Adrenal gland (tissue), 12 donors: ENCODE results near the gene DMC1. TPM values are rescaled to one million over a fixed set of nuclear protein-coding genes. Genes with fewer than 3 reads are reported as not detected.

Source experiments
- DNase-seq, 7 donors: peaks; one replicate each; pipeline ENCODE4 v3.0.0-alpha.2; 2019 to 2020
- H3K27ac ChIP-seq, 5 donors: fragments of 200-600 bp; sonication (generic) in 4 of 5; 1 replicate in 3 of 5; 2 replicates in 2 of 5; pipeline versions ENCODE4 v1.5.1 to v1.8.0; 2016 to 2020; ENCODE audit warnings: mild to moderate bottlenecking in 1 of 5
- H3K27me3 ChIP-seq: fragments of 200-600 bp; 2 replicates; pipeline ENCODE4 v1.8.0; 2021
- H3K36me3 ChIP-seq, 2 donors: fragments of 200-600 bp; replicated peaks in 1 of 2; 1 replicate in 1 of 2; 2 replicates in 1 of 2; pipeline versions ENCODE4 v1.5.1 to v1.8.0; 2018 to 2022
- H3K4me1 ChIP-seq, 2 donors: fragments of 200-600 bp; replicated peaks in 1 of 2; 1 replicate in 1 of 2; 2 replicates in 1 of 2; pipeline versions ENCODE4 v1.5.1 to v1.8.0; 2018 to 2021
- H3K4me3 ChIP-seq, 4 donors: fragments of 200-600 bp; sonication (generic) in 3 of 4; one replicate each; pipeline ENCODE4 v1.5.1; 2016 to 2018
- H3K9me3 ChIP-seq, 3 donors: fragments of 200-600 bp; sonication (generic) in 1 of 3; replicated peaks in 1 of 3; 1 replicate in 2 of 3; 2 replicates in 1 of 3; pipeline versions ENCODE4 v1.5.1 to v1.8.0; 2016 to 2021
- CTCF ChIP-seq, 6 experiments: fragments of 450-650 bp in 4 of 6; fragments of 200-600 bp in 2 of 6; sonication (generic) in 1 of 6; IDR thresholded peaks; 1 replicate in 5 of 6; 2 replicates in 1 of 6; pipeline versions ENCODE4 v1.5.1 to v1.8.0; 2016 to 2021; ENCODE audit warnings: antibody characterized with exemption in 6 of 6, mild to moderate bottlenecking in 2 of 6, moderate library complexity in 1 of 6
- POLR2A ChIP-seq, 2 donors: fragments of 450-650 bp; IDR thresholded peaks; one replicate each; pipeline ENCODE4 v1.6.1; 2017; ENCODE audit warnings: antibody characterized with exemption in 2 of 2, mild to moderate bottlenecking in 2 of 2, moderate library complexity in 1 of 2
- WGBS, 4 donors: extraction: QIAGEN DNeasy Blood & Tissue Kit in 2 of 4; methylation state at CpG; one replicate each; pipeline versions ENCODE4 v1.1.5 to v1.1.7; 2013 to 2017; 5-methylcytosine and 5-hydroxymethylcytosine counted together
- intact Hi-C, 2 donors: fragments of 100-400 bp; cut with DNase I; formaldehyde crosslinking; loops; one replicate each; pipeline versions ENCODE4 v1.14.1 to v1.15.0; 2022 to 2023
- polyA plus RNA-seq, 3 donors: library from polyadenylated mRNA; stranded (reverse); fragments of 200-250 nt in 2 of 3; fragments of 350-450 nt in 1 of 3; fragmentation: Illumina TruSeq in 1 of 3; extraction: RNeasy Lipid Tissue Mini Kit (QIAGEN cat#74804) in 1 of 3; gene quantifications; one replicate each; pipeline ENCODE4 v1.2.3, GENCODE V29; 2013 to 2014
- total RNA-seq, 9 donors: library from RNA; depleted of rRNA in 4 of 9; stranded (reverse); fragments of >200 nt in 4 of 9; fragments of 120-200 nt in 1 of 9; fragmentation: NEBNext Ultra II Directional in 1 of 9; extraction: Animal tissue kit (Norgen Biotek cat#: 25700) in 1 of 9; gene quantifications; one replicate each; pipeline versions ENCODE4 v1.1.0 to v1.2.4, GENCODE V29; 2013 to 2023
- donor health status: healthy with polysubstance abuse.
- donor health status: Bipolar disorder and iron deficiency.
- donor health status: DM: yes; HTN: yes; CAD: no.
- donor health status: DM: no; HTN: no; CAD: no.
- donor health status: DM: no; HTN: no; CAD: no.
- donor health status: DM: yes; HTN: yes; CAD: no.

Gene DMC1
- total and polyA plus RNA-seq, 12 donors, result 0.08 to 28.9 (median 0.51) TPM; not detected in 2

DNA sequence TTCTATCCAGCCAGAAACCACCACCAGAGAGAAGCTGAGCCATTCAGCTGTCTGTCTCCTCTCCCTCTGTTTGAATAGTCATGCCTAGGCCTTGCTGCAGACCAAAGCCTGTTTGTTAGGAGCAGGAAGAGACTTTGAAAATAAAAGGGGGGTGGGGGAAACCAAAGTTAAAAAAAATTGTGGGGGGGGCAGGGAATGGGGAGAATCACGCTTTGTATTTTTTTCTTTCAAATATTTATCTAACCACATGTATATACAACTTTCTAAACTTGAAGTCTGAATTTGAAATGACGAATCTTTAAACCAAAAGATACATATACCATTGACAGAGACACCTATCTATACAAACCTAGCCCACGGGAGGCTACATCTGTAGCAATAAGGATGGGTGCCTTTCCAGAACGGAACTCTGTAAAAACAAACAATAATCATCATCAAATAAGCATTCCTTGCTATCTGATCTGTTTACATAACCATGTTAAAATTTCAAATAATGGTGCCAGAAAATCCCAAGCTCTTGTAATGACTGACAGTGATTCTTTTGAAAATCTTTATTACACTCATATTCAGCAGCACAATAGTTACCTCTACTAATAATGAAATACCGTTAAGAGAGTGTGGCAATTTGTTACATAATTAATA, 78.2 kb downstream of the DMC1 start:
- H3K27ac ChIP-seq, result peak overlapping the region in 2 of 5 donors; percentile 19 to 41
- H3K4me3 ChIP-seq, result no peak overlapping the region
- TF ChIP-seq CTCF (IDR thresholded peaks at IDR 0.05) (no peak), POLR2A (IDR thresholded peaks at IDR 0.05) (no peak)
- intact Hi-C loops, result no loop called here
- no peaks in the 10 kb centered on the region for H3K27me3 ChIP-seq
- H3K36me3 ChIP-seq, result peaks cover 0 to 100% of the 10 kb centered on the region in 2 donors
- H3K4me1 ChIP-seq, result peaks cover 0 to 32% of the 10 kb centered on the region in 2 donors
- H3K9me3 ChIP-seq, result no peaks in the 10 kb centered on the region
- DNase-seq, result no peak
- 62 to 71% (median 70%) methylated on average over 5 of the region's 5 CpGs for WGBS, 4 donors

DNA sequence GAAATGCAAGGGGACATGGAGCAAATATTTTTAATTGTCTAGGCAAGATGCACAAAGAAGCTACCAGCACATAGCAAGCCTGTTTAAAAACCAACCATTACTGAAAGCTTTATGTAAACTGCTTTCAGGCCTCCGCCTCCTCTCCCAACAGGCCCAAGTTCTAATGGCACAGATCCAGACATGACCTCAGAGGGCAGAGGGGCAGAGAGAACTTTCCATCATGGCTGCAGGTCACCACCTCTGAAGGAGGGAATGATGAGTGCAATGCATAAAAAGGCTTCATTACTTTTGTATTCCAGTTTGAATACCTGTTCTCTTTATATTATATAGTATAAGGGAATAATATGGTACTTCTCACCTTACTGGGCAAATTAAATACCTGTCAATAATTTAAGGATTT, 79.1 kb downstream of the DMC1 start:
- no peaks in the 10 kb centered on the region for H3K9me3 ChIP-seq
- H3K27ac ChIP-seq, result peak overlapping the region in 2 of 5 donors; percentile 41 to 58
- peaks cover 0 to 100% of the 10 kb centered on the region in 2 donors for H3K36me3 ChIP-seq
- intact Hi-C loops, result no loop called here
- peaks cover 0 to 25% of the 10 kb centered on the region in 2 donors for H3K4me1 ChIP-seq
- TF ChIP-seq POLR2A (IDR thresholded peaks at IDR 0.05) (no peak), CTCF (IDR thresholded peaks at IDR 0.05) (no peak)
- WGBS, 4 donors, result 58 to 75% (median 64%) methylated on average over 1 of the region's 1 CpG
- H3K4me3 ChIP-seq, result no peak overlapping the region
- H3K27me3 ChIP-seq, result no peaks in the 10 kb centered on the region
- DNase-seq, result peak; percentile 59 to 79 (median 71)

DNA sequence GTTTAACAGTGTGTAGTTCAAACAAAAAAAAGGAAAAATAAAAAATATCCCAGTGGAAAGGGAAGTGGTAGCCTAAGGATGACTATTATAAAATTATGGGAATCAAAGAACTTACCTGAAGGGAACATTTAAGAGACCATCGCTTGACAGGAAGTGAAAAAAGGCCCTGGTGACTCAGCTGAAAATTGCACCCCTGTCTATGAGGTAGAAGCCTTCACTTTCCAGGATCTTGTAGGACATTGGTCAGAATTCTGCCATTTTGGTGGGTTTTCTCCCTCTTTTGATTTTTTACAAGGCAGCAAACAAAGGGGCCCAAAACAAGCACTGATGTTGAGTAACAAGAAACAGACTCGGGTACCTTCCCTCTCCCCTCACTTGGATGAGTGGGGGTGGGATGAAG, 79.5 kb downstream of the DMC1 start:
- 58 to 80% (median 60%) methylated on average over 2 of the region's 2 CpGs for WGBS, 4 donors
- no peak for TF ChIP-seq CTCF (IDR thresholded peaks at IDR 0.05)
- no peak for TF ChIP-seq POLR2A (IDR thresholded peaks at IDR 0.05)
- Histone ChIP-seq H3K27me3 (no peaks in the 10 kb centered on the region), H3K4me3 (no peak overlapping the region), H3K9me3 (no peaks in the 10 kb centered on the region), H3K27ac (peak overlapping the region in 2 of 5 donors; percentile 41 to 58), H3K36me3 (peaks cover 0 to 100% of the 10 kb centered on the region in 2 donors), H3K4me1 (peaks cover 0 to 25% of the 10 kb centered on the region in 2 donors)
- intact Hi-C loops, result no loop called here
- peak in 1 of 7 donors; percentile 46 for DNase-seq

DNA sequence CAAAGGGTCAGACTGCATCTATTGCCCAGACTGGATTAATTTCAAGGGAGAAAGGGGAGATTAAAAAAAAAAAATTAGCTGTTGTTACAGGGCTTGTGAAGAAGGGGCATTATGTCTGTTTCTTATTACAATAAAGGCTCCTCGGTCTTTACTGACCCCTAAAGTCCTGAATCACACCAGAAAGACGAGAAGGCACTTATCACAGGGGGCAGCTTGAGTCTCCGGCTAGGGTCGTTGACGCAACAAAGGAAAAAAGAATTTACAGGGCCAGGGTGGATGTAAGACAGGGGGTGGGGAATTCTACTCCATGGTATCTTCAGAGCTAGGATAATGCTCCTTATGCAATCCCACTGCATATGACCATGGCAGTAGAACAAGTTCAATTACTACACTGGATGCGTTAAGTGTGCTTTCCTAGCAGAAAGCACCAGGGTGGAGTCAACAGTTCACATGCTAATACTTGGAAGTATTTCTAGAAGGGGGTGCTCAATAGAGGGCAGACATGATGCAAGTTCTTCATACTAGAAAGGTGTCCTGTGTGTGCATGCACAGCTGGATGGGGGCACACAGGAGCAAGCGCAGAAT, 80.3 kb downstream of the DMC1 start:
- TF ChIP-seq CTCF (IDR thresholded peaks at IDR 0.05), result no peak
- TF ChIP-seq POLR2A (IDR thresholded peaks at IDR 0.05), result no peak
- Histone ChIP-seq H3K4me1 (peaks cover 0 to 25% of the 10 kb centered on the region in 2 donors), H3K27me3 (no peaks in the 10 kb centered on the region), H3K4me3 (no peak overlapping the region), H3K27ac (peak overlapping the region in 2 of 5 donors; percentile 17 to 41), H3K9me3 (no peaks in the 10 kb centered on the region), H3K36me3 (peaks cover 0 to 100% of the 10 kb centered on the region in 2 donors)
- WGBS, 4 donors, result 75 to 89% (median 82%) methylated on average over 7 of the region's 7 CpGs
- peak in 1 of 7 donors; percentile 47 for DNase-seq
- intact Hi-C loops, result no loop called here
